IMR-90 (cell line): ENCODE measurements around the gene PRSS38. TPM values are rescaled to one million over a fixed set of nuclear protein-coding genes. Genes with fewer than 3 reads are reported as not detected.

Experiments used
- ATAC-seq: fragments of 200-7000 bp; cut with Tn5 transposase; 2 replicates; pipeline ENCODE4 v1.9.1; 2020; ENCODE audit warnings: low read depth, mild to moderate bottlenecking, moderate library complexity
- BruUV-seq: library from RNA; stranded (reverse); fragments of 400-500 nt; replicated peaks from 2 replicates; lab custom pipeline; 2021; lab: Mats Ljungman, UMichigan
- CTCF ChIA-PET: fragments of 300-600 bp; formaldehyde crosslinking; extraction: SDS; loops from one replicate; lab custom pipeline; 2021; ENCODE audit warnings: antibody characterized with exemption; lab: Yijun Ruan, JAX
- POLR2A ChIA-PET: fragments of 300-600 bp; sonication (Branson Sonifier 250); formaldehyde crosslinking; loops from one replicate; lab custom pipeline; 2022; ENCODE audit warnings: antibody characterized with exemption; ENCODE audit not compliant: unreplicated experiment; lab: Charles Lee
- DNase-seq: peaks from one replicate; pipeline ENCODE4 v3.0.0; 2013
- H2AFZ ChIP-seq: replicated peaks from 2 replicates; pipeline ENCODE3; 2013; ENCODE audit warnings: low read length, mild to moderate bottlenecking; ENCODE audit not compliant: poor library complexity
- H2AK5ac ChIP-seq: 2 replicates; pipeline ENCODE4 v1.6.1; 2013; ENCODE audit warnings: low read depth, low read length, inconsistent platforms
- H2AK9ac ChIP-seq: replicated peaks from 2 replicates; pipeline ENCODE3; 2013; ENCODE audit warnings: mild to moderate bottlenecking, low read depth, low read length, moderate library complexity; ENCODE audit not compliant: poor library complexity
- H2BK120ac ChIP-seq: 2 replicates; pipeline ENCODE4 v1.6.1; 2013; ENCODE audit warnings: low read depth, low read length, inconsistent platforms
- H2BK15ac ChIP-seq: 3 replicates; pipeline ENCODE4 v1.6.1; 2013; ENCODE audit warnings: low read depth, low read length, inconsistent platforms
- H2BK20ac ChIP-seq: 2 replicates; pipeline ENCODE4 v1.6.1; 2013; ENCODE audit warnings: low read depth, mild to moderate bottlenecking, inconsistent platforms, low read length, moderate library complexity
- H2BK5ac ChIP-seq: 2 replicates; pipeline ENCODE4 v1.6.1; 2013; ENCODE audit warnings: mild to moderate bottlenecking, low read depth, low read length, inconsistent platforms; ENCODE audit not compliant: poor library complexity, severe bottlenecking
- H3K14ac ChIP-seq: replicated peaks from 2 replicates; pipeline ENCODE4 v1.6.1; 2013; ENCODE audit warnings: low read depth, low read length, inconsistent platforms
- H3K18ac ChIP-seq: 2 replicates; pipeline ENCODE4 v1.6.1; 2013; ENCODE audit warnings: low read depth, low read length, control low read depth
- H3K23ac ChIP-seq: 2 replicates; pipeline ENCODE4 v1.6.1; 2013; ENCODE audit warnings: low read depth, low read length, inconsistent platforms
- H3K27ac ChIP-seq: 2 replicates; pipeline ENCODE4 v1.5.1; 2013; ENCODE audit warnings: mild to moderate bottlenecking, control low read depth, low read length; ENCODE audit not compliant: insufficient read depth
- H3K27me3 ChIP-seq: 2 replicates; pipeline ENCODE4 v1.6.1; 2013; ENCODE audit warnings: low read length; ENCODE audit not compliant: control insufficient read depth, insufficient read depth
- H3K36me3 ChIP-seq: 2 replicates; pipeline ENCODE4 v1.6.1; 2013; ENCODE audit warnings: low read length, mixed read lengths; ENCODE audit not compliant: control insufficient read depth, insufficient read depth
- H3K4ac ChIP-seq: 2 replicates; pipeline ENCODE4 v1.6.1; 2013; ENCODE audit warnings: low read depth, low read length, inconsistent platforms
- H3K4me1 ChIP-seq: 2 replicates; pipeline ENCODE4 v1.6.1; 2013; ENCODE audit warnings: low read length, mixed read lengths; ENCODE audit not compliant: control insufficient read depth, insufficient read depth
- H3K4me2 ChIP-seq: 2 replicates; pipeline ENCODE4 v1.6.1; 2013; ENCODE audit warnings: low read depth, mild to moderate bottlenecking, control low read depth, low read length, moderate library complexity
- H3K4me3 ChIP-seq: 2 replicates; pipeline ENCODE4 v1.5.1; 2013; ENCODE audit warnings: low read depth, mild to moderate bottlenecking, control low read depth, low read length, moderate library complexity; ENCODE audit not compliant: insufficient read depth
- H3K56ac ChIP-seq: 2 replicates; pipeline ENCODE4 v1.6.1; 2013; ENCODE audit warnings: low read length, inconsistent platforms; ENCODE audit not compliant: insufficient read depth; ENCODE audit errors: extremely low read depth
- H3K79me1 ChIP-seq, 2 experiments: 2 replicates each; pipeline ENCODE4 v1.6.1; 2013; ENCODE audit warnings: low read length in 2 of 2, inconsistent platforms in 1 of 2, low read depth in 1 of 2
- H3K9ac ChIP-seq: 2 replicates; pipeline ENCODE4 v1.6.1; 2013; ENCODE audit warnings: low read depth, low read length, control low read depth
- H3K9me1 ChIP-seq: 2 replicates; pipeline ENCODE4 v1.6.1; 2013; ENCODE audit warnings: low read length, inconsistent platforms; ENCODE audit not compliant: insufficient read depth
- H3K9me3 ChIP-seq: 2 replicates; pipeline ENCODE4 v1.6.1; 2013; ENCODE audit warnings: low read length; ENCODE audit not compliant: control insufficient read depth, insufficient read depth
- H4K20me1 ChIP-seq: 2 replicates; pipeline ENCODE4 v1.6.1; 2013; ENCODE audit warnings: low read length, inconsistent platforms; ENCODE audit not compliant: insufficient read depth
- H4K5ac ChIP-seq: 2 replicates; pipeline ENCODE4 v1.6.1; 2013; ENCODE audit warnings: mild to moderate bottlenecking, low read depth, low read length, control low read depth
- H4K8ac ChIP-seq, 2 experiments: 2 replicates each; pipeline ENCODE4 v1.6.1; 2013; ENCODE audit warnings: low read depth in 2 of 2, low read length in 2 of 2, control low read depth in 1 of 2, inconsistent platforms in 1 of 2
- H4K91ac ChIP-seq: 2 replicates; pipeline ENCODE4 v1.6.1; 2013; ENCODE audit warnings: low read depth, low read length, inconsistent platforms; ENCODE audit not compliant: insufficient read depth
- BHLHE40 ChIP-seq: fragments of 150-350 bp; IDR thresholded peaks from 2 replicates; pipeline ENCODE4 v1.6.1; 2016; ENCODE audit warnings: mild to moderate bottlenecking, low read depth, low read length
- CEBPB ChIP-seq: IDR thresholded peaks from 2 replicates; pipeline ENCODE4 v1.6.1; 2012; ENCODE audit warnings: low read depth, low read length, improper control_type of control experiment
- CTCF ChIP-seq: conservative IDR thresholded peaks from 2 replicates; pipeline ENCODE4 v1.5.1; 2012; ENCODE audit warnings: mild to moderate bottlenecking, low read depth, low read length, improper control_type of control experiment
- FOS ChIP-seq: fragments of 150-350 bp; IDR thresholded peaks from 2 replicates; pipeline ENCODE4 v1.6.1; 2016; ENCODE audit warnings: low read depth, low read length
- MAFK ChIP-seq: IDR thresholded peaks from 2 replicates; pipeline ENCODE4 v1.6.1; 2012; ENCODE audit warnings: low read depth, low read length, improper control_type of control experiment
- RAD21 ChIP-seq: IDR thresholded peaks from 2 replicates; pipeline ENCODE4 v1.6.1; 2012; ENCODE audit warnings: low read length, improper control_type of control experiment
- USF2 ChIP-seq: fragments of 150-350 bp; IDR thresholded peaks from 2 replicates; pipeline ENCODE4 v1.6.1; 2017; ENCODE audit warnings: mild to moderate bottlenecking, antibody characterized with exemption, low read length, low read depth
- WGBS, 2 experiments: methylation state at CpG; one replicate each; pipeline versions ENCODE4 v1.1.5 to v1.1.7; 2013; ENCODE audit warnings: missing lambda C conversion rate in 2 of 2; ENCODE audit not compliant: insufficient read length in 1 of 2; ENCODE audit errors: extremely low coverage in 2 of 2; 5-methylcytosine and 5-hydroxymethylcytosine counted together
- dilution Hi-C: fragments of 300-500 bp; cut with HindIII; formaldehyde crosslinking; loops from one replicate; pipeline ENCODE4 v1.14.3; 2018; ENCODE audit warnings: low sequenced_read_pairs; ENCODE audit not compliant: unreplicated experiment
- in situ Hi-C: fragments of 300-500 bp; cut with MboI; formaldehyde crosslinking; loops from 3 replicates; pipeline ENCODE4 v1.14.3; 2019; ENCODE audit warnings: low sequenced_read_pairs, inconsistent platforms, mixed read lengths
- intact Hi-C: fragments of 100-400 bp; cut with micrococcal nuclease; formaldehyde crosslinking; loops from 2 replicates; pipeline ENCODE4 v1.10.0; 2022
- polyA plus RNA-seq, 3 experiments: library from polyadenylated mRNA; depleted of rRNA; stranded (reverse); fragments of >200 nt; gene quantifications; 2 replicates each; pipeline ENCODE4 v1.2.3, GENCODE V29; 2012; ENCODE audit warnings: low replicate concordance in 1 of 3
- total RNA-seq: library from RNA; depleted of rRNA; stranded (reverse); fragments of >200 nt; gene quantifications from 2 replicates; pipeline ENCODE4 v1.2.3, GENCODE V29; 2012

The PRSS38 gene
- total and polyA plus RNA-seq, 2 of the 4 experiments (the other 2 are of a cell fraction): not detected

- H3K4me2 ChIP-seq: no peak overlapping the region
- POLR2A ChIA-PET: no interaction called here
- no peak overlapping the region for H3K27ac ChIP-seq
These were observed 9.8 kb upstream of the PRSS38 start for GRCh38 chr1:227805606-227806197.

More at GRCh38 chr1:227805606-227806197, 9.8 kb upstream of the PRSS38 start:
- H3K56ac ChIP-seq: no peak overlapping the region
- no peak overlapping the region for H2BK15ac ChIP-seq
- H3K9ac ChIP-seq: no peak overlapping the region
- H4K20me1 ChIP-seq: no peaks in the 10 kb centered on the region
- no peak overlapping the region for H4K8ac ChIP-seq
- H3K4me1 ChIP-seq: no peaks in the 10 kb centered on the region
- no CpG with 5 or more reads among the region's 6 CpGs for WGBS, 2 experiments
- H2BK5ac ChIP-seq: no peak overlapping the region
- no peaks in the 10 kb centered on the region for H3K9me1 ChIP-seq
- intact Hi-C loops: no loop called here
- no peaks in the 10 kb centered on the region for H3K36me3 ChIP-seq
- H2BK120ac ChIP-seq: no peak overlapping the region
- no peak overlapping the region for H2BK20ac ChIP-seq
- no peak overlapping the region for H3K18ac ChIP-seq
- H3K4me3 ChIP-seq: no peak overlapping the region
- no TSS peak for BruUV-seq
- TF ChIP-seq MAFK: no peak
- peak; percentile 49 for TF ChIP-seq BHLHE40
- peak; percentile 22; the same call in 1 of the 2 replicates for TF ChIP-seq RAD21
- TF ChIP-seq FOS: peak; percentile 46
- TF ChIP-seq CEBPB: no peak
- TF ChIP-seq USF2: peak; percentile 39
- TF ChIP-seq CTCF: no peak
- no peak overlapping the region for H4K5ac ChIP-seq
- no peaks in the 10 kb centered on the region for H3K9me3 ChIP-seq
- dilution Hi-C loops: no loop called here
- no peak overlapping the region for H3K23ac ChIP-seq
- H3K14ac ChIP-seq: no peak overlapping the region
- peak; percentile 90 for ATAC-seq
- no peak overlapping the region for H4K91ac ChIP-seq
- CTCF ChIA-PET: no interaction called here
- in situ Hi-C loops: no loop called here
- H3K27me3 ChIP-seq: peaks cover 2% of the 10 kb centered on the region; the same call in 1 of the 2 replicates
- H3K4ac ChIP-seq: no peak overlapping the region
- DNase-seq: peak; percentile 93
- H2AFZ ChIP-seq: no peak overlapping the region
- H2AK5ac ChIP-seq: no peak overlapping the region
- H2AK9ac ChIP-seq: no peak overlapping the region
- H3K79me1 ChIP-seq: no peaks in the 10 kb centered on the region
